ENCODE data around the gene WDR5.

The WDR5 gene

DNA sequence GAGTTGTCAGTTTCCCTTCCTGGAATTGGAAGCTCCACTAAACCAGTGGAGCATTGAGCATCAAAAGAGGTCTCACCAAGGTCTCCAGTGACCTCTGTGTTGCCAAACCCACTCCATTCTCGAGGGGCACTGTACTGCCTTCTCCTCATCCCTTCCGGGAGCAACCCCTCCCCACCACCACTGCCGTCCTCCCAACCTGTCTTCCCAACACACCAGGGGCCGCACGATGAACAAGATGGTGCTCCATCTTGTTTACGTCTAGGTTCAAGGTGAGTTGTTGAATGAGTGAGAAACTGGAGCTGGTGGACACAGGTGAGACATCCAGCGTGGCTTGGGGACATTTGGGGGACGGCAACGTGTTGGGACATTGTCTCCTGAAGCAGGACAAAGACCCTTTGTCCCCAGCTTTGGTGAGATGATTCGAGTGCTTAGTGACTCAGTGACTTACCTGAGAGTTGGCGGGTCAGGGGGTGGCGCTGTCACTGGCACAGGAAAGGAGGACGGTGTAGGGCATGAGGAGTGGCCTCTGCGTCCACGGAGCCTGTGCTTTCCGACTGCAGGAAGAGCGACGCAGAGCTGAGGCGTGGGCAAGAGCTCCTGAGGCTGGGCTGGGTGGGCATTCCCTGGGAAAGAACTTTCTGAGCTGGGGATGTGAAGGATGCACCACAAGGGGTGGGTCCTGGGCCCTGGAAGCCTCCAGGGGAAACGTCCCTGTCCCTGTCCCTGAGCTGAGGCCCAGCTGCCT, 73.3 kb downstream of the WDR5 start:
- DNase-seq (ENCODE audit: low spot score), result no peak
- in situ Hi-C loops (cut with MboI; ENCODE audit: low pct_unique_long_range_greater_than_20kb, low sequenced_read_pairs, unreplicated experiment), result no loop called here
- TF ChIP-seq, protein P1, sequence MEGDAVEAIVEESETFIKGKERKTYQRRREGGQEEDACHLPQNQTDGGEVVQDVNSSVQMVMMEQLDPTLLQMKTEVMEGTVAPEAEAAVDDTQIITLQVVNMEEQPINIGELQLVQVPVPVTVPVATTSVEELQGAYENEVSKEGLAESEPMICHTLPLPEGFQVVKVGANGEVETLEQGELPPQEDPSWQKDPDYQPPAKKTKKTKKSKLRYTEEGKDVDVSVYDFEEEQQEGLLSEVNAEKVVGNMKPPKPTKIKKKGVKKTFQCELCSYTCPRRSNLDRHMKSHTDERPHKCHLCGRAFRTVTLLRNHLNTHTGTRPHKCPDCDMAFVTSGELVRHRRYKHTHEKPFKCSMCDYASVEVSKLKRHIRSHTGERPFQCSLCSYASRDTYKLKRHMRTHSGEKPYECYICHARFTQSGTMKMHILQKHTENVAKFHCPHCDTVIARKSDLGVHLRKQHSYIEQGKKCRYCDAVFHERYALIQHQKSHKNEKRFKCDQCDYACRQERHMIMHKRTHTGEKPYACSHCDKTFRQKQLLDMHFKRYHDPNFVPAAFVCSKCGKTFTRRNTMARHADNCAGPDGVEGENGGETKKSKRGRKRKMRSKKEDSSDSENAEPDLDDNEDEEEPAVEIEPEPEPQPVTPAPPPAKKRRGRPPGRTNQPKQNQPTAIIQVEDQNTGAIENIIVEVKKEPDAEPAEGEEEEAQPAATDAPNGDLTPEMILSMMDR (IDR thresholded peaks at IDR 0.05; ENCODE audit: extremely low read depth, insufficient read depth, missing control alignments), result no peak

Measured in GM13977 (cell line).